Hepatocyte (in vitro differentiated cells): ENCODE data around the gene HSCB. TPM values are rescaled to one million over a fixed set of nuclear protein-coding genes. Genes with fewer than 3 reads are reported as not detected.
"Not testable (repeated sequence)": the region's sequence is repeated elsewhere in the genome, so short reads cannot be mapped to it uniquely, and the experiment has no call there.

ENCODE experiments used
- DNase-seq: peaks from one replicate; pipeline ENCODE4 v3.0.0-alpha.2; 2016; ENCODE audit warnings: low spot score
- H2AFZ ChIP-seq: fragments of 200-600 bp; sonication (generic); 2 replicates; pipeline ENCODE4 v1.6.0; 2016; ENCODE audit warnings: antibody characterized with exemption, mild to moderate bottlenecking
- H3K27ac ChIP-seq: fragments of 200-600 bp; sonication (generic); 2 replicates; pipeline ENCODE4 v1.5.1; 2016; ENCODE audit warnings: mild to moderate bottlenecking
- H3K27me3 ChIP-seq: fragments of 200-600 bp; sonication (generic); 2 replicates; pipeline ENCODE4 v1.6.1; 2016
- H3K36me3 ChIP-seq: fragments of 200-600 bp; sonication (generic); replicated peaks from 2 replicates; pipeline ENCODE4 v1.5.1; 2016; ENCODE audit warnings: low read depth; ENCODE audit not compliant: insufficient read depth
- H3K4me1 ChIP-seq: fragments of 200-600 bp; sonication (generic); 2 replicates; pipeline ENCODE4 v1.5.1; 2016; ENCODE audit warnings: mild to moderate bottlenecking, moderate library complexity; ENCODE audit not compliant: insufficient read depth
- H3K4me2 ChIP-seq: fragments of 200-600 bp; sonication (generic); 2 replicates; pipeline ENCODE4 v1.6.0; 2016
- H3K4me3 ChIP-seq: fragments of 200-600 bp; sonication (generic); 2 replicates; pipeline ENCODE4 v1.5.1; 2016; ENCODE audit warnings: mild to moderate bottlenecking
- H3K79me2 ChIP-seq: fragments of 200-600 bp; sonication (generic); 2 replicates; pipeline ENCODE4 v1.6.0; 2017; ENCODE audit warnings: mild to moderate bottlenecking
- H3K9me2 ChIP-seq: fragments of 200-600 bp; sonication (generic); replicated peaks from 2 replicates; pipeline ENCODE4 v1.6.0; 2017; ENCODE audit warnings: mild to moderate bottlenecking; ENCODE audit not compliant: insufficient read depth
- H3K9me3 ChIP-seq: fragments of 200-600 bp; sonication (generic); 2 replicates; pipeline ENCODE4 v1.5.1; 2016; ENCODE audit warnings: low read depth, mild to moderate bottlenecking
- H4K20me1 ChIP-seq: fragments of 200-600 bp; sonication (generic); 2 replicates; pipeline ENCODE4 v1.6.0; 2016; ENCODE audit warnings: mild to moderate bottlenecking; ENCODE audit not compliant: insufficient read depth, poor library complexity, severe bottlenecking
- EZH2 ChIP-seq: fragments of 200-600 bp; sonication (generic); IDR thresholded peaks from 2 replicates; pipeline ENCODE4 v1.6.1; 2016; ENCODE audit warnings: antibody characterized with exemption, mild to moderate bottlenecking, borderline replicate concordance
- EZH2phosphoT487 ChIP-seq: fragments of 200-600 bp; sonication (generic); IDR thresholded peaks from one replicate; pipeline ENCODE4 v1.6.1; 2018; ENCODE audit warnings: antibody characterized with exemption, mild to moderate bottlenecking, low read depth, moderate library complexity; ENCODE audit not compliant: unreplicated experiment, severe bottlenecking
- WGBS: methylation state at CpG from one replicate; pipeline ENCODE4 v1.1.6; 2016; ENCODE audit warnings: low lambda C conversion rate; ENCODE audit errors: missing lambda C conversion rate; 5-methylcytosine and 5-hydroxymethylcytosine counted together
- polyA plus RNA-seq: library from polyadenylated mRNA; unstranded; fragments of >200 nt; fragmentation: Nextera tagmentation; extraction: Ambion mirVana; gene quantifications from 2 replicates; pipeline ENCODE4 v1.2.1, GENCODE V29; 2016
- total RNA-seq: library from RNA; depleted of rRNA; stranded (reverse); fragments of >200 nt; gene quantifications from 2 replicates; pipeline ENCODE4 v1.2.3, GENCODE V29; 2014
- TF ChIP-seq, protein P1 (sequence below): fragments of 200-600 bp; sonication (generic); IDR thresholded peaks from 2 replicates; pipeline ENCODE4 v1.5.1; 2016; ENCODE audit warnings: antibody characterized with exemption, mild to moderate bottlenecking; ENCODE audit not compliant: poor library complexity

The HSCB gene
- total and polyA plus RNA-seq, 2 experiments from 2014 or later = 22.6 to 30.8 TPM

DNA sequence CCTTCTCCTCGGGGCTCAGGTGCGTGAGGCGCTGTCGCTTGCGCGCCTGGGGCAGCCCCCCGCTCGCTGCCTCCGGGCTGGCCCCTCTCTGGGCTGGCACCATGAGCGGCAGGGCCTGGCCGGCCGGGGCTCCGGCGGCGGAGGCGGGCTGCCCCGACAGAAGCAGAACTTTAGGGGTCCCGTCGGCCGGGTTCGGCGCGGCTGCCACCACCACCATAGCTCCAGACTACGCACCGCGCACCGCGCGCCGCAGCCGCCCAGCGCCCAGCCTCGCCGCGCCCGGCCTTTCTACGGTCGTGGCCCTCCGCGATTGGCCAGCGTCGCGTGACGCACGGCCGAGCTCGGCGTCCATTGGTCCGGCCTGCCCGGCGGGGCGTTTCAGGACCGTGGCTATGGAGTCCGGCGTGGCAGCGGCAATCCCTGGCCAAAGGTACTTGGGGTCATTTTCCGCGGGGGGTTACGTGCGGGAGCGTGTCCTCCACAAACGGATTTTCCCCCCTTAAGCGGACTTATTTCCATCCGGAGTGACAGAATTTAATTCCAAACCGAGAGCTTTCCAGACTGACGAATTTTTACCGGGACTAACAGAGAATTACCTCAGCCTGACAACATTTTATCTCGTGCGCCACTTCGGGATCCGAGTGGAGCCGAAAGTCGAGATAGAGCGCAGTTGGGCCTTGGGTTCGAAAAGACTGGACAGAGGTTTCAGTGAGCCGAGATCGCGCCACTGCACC lies 58.6 kb downstream of the HSCB start, which contains the start of gene XBP1:
TSS of gene XBP1 (minus strand) at position 262 of the 734 bp plus-strand sequence.
- H3K36me3 ChIP-seq = no peaks in the 10 kb centered on the region
- H4K20me1 ChIP-seq = peaks cover 33% of the 10 kb centered on the region
- H3K9me3 ChIP-seq = no peaks in the 10 kb centered on the region
- peaks cover 63% of the 10 kb centered on the region for H3K79me2 ChIP-seq
- 1% methylated on average over 59 of the region's 78 CpGs for WGBS
- H3K4me3 ChIP-seq = peak within 1 kb of the TSS; percentile 80
- H2AFZ ChIP-seq = peak within 1 kb of the TSS; percentile 64
- TF ChIP-seq EZH2phosphoT487 = no peak
- peak; percentile 98 for DNase-seq
- peak within 1 kb of the TSS; percentile 100 for H3K27ac ChIP-seq
- H3K4me1 ChIP-seq = peaks cover 25% of the 10 kb centered on the region
- no peaks in the 10 kb centered on the region for H3K27me3 ChIP-seq
- H3K4me2 ChIP-seq = peak within 1 kb of the TSS; percentile 82
- H3K9me2 ChIP-seq = no peaks in the 10 kb centered on the region

DNA sequence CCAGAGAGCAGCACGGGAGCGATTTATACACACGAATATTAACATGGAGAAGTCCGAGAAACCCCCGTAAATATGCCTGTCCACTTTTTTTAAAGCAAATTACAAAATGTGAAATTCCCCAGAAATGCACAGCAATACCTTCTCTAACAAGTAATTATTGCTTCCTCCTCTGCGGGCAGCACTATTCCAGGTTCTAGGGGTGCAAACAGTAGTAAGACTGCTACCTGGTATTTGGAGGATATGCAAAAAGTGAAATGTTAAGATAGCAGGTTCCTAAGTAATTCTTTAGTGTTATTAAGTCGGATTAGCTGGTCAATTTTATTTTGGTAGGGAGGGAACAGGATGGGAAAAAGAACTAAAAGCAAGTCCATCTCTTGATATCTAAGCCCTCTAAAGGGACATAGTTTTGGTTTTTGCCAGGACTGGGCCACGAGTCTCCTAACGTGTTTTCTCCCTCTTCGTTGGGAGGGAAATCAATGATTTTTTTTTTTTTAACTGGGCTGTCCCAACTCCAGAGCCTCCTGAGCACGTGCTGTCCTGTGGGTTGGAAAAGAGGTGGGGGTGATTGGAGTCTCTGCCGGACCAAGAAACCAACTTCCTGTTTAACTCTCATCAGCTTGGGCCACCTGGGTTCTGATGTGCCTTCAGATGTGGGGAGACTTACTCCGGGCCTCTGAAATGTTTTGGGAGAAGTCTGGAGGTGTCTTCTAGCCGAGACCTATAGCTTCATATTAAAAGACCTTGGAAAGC lies 60.2 kb downstream of the HSCB start:
- Histone ChIP-seq H3K4me3 (no peak overlapping the region), H3K36me3 (no peaks in the 10 kb centered on the region), H4K20me1 (peaks cover 19% of the 10 kb centered on the region), H3K9me3 (no peaks in the 10 kb centered on the region), H3K9me2 (no peaks in the 10 kb centered on the region), H3K79me2 (peaks cover 50% of the 10 kb centered on the region), H3K4me1 (peaks cover 16% of the 10 kb centered on the region), H3K27ac (peak overlapping the region; percentile 100), H2AFZ (no peak overlapping the region), H3K4me2 (peak overlapping the region; percentile 78), H3K27me3 (no peaks in the 10 kb centered on the region)
- DNase-seq = no peak
- whole genome bisulfite sequencing = 75% methylated on average over 14 of the region's 14 CpGs
- no peak for TF ChIP-seq EZH2phosphoT487
- TF ChIP-seq, protein P1, sequence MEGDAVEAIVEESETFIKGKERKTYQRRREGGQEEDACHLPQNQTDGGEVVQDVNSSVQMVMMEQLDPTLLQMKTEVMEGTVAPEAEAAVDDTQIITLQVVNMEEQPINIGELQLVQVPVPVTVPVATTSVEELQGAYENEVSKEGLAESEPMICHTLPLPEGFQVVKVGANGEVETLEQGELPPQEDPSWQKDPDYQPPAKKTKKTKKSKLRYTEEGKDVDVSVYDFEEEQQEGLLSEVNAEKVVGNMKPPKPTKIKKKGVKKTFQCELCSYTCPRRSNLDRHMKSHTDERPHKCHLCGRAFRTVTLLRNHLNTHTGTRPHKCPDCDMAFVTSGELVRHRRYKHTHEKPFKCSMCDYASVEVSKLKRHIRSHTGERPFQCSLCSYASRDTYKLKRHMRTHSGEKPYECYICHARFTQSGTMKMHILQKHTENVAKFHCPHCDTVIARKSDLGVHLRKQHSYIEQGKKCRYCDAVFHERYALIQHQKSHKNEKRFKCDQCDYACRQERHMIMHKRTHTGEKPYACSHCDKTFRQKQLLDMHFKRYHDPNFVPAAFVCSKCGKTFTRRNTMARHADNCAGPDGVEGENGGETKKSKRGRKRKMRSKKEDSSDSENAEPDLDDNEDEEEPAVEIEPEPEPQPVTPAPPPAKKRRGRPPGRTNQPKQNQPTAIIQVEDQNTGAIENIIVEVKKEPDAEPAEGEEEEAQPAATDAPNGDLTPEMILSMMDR = no peak
- TF ChIP-seq EZH2 = no peak

DNA sequence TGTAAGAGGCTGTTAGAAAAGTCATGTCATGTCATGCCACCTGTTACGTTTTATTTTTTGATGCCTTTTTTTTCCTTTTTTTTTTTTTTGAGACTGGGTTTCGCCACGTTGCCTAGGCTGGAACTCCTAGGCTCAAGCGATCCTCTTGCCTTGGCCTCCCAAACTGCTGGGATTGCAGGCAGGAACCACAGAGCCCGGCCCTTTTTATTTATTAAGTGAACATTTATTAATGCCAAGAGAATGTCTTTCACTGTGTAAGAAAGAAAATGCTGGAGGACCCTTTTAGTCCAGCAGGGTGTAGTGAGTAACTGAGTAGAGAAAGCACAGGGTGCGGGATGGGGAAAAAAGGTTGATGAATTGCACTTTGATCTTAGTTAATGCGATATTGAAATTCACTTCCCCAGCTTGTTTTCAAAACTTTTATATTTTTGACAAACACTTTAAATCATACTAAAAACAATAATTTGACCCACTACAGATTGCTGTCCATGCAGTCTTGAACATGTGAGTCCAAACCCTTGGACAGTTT lies 60.8 kb downstream of the HSCB start:
- Histone ChIP-seq H3K27ac (peak overlapping the region; percentile 100), H3K4me2 (peak overlapping the region; percentile 78), H3K79me2 (peaks cover 46% of the 10 kb centered on the region), H3K36me3 (no peaks in the 10 kb centered on the region), H3K4me1 (peaks cover 12% of the 10 kb centered on the region), H2AFZ (no peak overlapping the region), H3K9me3 (no peaks in the 10 kb centered on the region), H3K9me2 (no peaks in the 10 kb centered on the region), H3K27me3 (no peaks in the 10 kb centered on the region), H4K20me1 (peaks cover 13% of the 10 kb centered on the region), H3K4me3 (no peak overlapping the region)
- WGBS = 87% methylated on average over 7 of the region's 7 CpGs
- TF ChIP-seq, protein P1 = peak; percentile 23
- TF ChIP-seq EZH2 (no peak), EZH2phosphoT487 (no peak)
- DNase-seq = no peak

DNA sequence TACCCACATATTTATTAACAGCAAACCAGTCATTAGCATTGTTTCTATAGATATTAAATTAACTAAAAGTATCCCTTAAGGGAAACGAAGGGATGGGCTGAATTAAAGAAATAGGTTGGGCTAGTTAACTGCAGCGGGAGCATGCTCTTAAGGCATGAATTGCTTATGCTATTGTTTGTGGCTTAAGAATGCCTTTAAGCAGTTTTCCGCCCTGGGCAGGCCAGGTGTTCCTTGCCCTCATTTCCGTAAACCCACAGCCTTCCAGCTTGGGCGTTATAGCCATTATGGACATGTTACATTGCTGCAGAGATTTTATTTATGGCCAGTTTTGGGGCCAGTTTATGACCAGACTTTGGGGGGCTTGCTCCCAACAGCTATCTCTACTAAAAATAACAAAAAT lies 63.6 kb downstream of the HSCB start:
- 95% methylated on average over 5 of the region's 5 CpGs for WGBS
- not testable (repeated sequence) for H4K20me1 ChIP-seq

More for the DNA sequence above, 63.6 kb downstream of the HSCB start:
- not testable (repeated sequence) for H3K27me3 ChIP-seq, H3K4me3 ChIP-seq, H2AFZ ChIP-seq, DNase-seq, H3K9me2 ChIP-seq, H3K4me2 ChIP-seq, H3K36me3 ChIP-seq, H3K27ac ChIP-seq, H3K9me3 ChIP-seq
- Histone ChIP-seq H3K79me2 (peaks cover 20% of the 10 kb centered on the region), H3K4me1 (peaks cover 12% of the 10 kb centered on the region)

Other genes starting within 250 kb of the HSCB start
- gene TTC28, start 62.2 kb upstream of the HSCB start, total RNA-seq = 30.4 and 45.7 TPM in 2 replicates
- 13.9 and 14.7 TPM in 2 replicates for gene TTC28, start 62.2 kb upstream of the HSCB start, polyA plus RNA-seq
- 15.5 and 25.9 TPM in 2 replicates for gene CHEK2, start 219 bp upstream of the HSCB start, total RNA-seq
- 17.1 and 19.1 TPM in 2 replicates for gene CHEK2, start 219 bp upstream of the HSCB start, polyA plus RNA-seq
- 40.5 and 41.7 TPM in 2 replicates for gene CCDC117, start 30.7 kb downstream of the HSCB start, total RNA-seq
- 16.5 and 17.1 TPM in 2 replicates for gene CCDC117, start 30.7 kb downstream of the HSCB start, polyA plus RNA-seq
- 376 and 397 TPM in 2 replicates for gene XBP1, start 58.5 kb downstream of the HSCB start, total RNA-seq
- 330 and 351 TPM in 2 replicates for gene XBP1, start 58.5 kb downstream of the HSCB start, polyA plus RNA-seq
- gene ZNRF3, start 141.5 kb downstream of the HSCB start, total RNA-seq = 7.9 and 8.9 TPM in 2 replicates
- 12.8 and 14.7 TPM in 2 replicates for gene ZNRF3, start 141.5 kb downstream of the HSCB start, polyA plus RNA-seq